ENCODE measurements around the gene ANKRD61.

GRCh38 chr7:6015917-6016652, 15.1 kb upstream of the ANKRD61 start:
- TF ChIP-seq CTCF (IDR thresholded peaks at IDR 0.05; ENCODE audit: low read depth, low read length, poor library complexity, severe bottlenecking) (no peak), EZH2phosphoT487 (IDR thresholded peaks at IDR 0.05; ENCODE audit: borderline replicate concordance, low read length) (no peak)

Measured in DOHH2 (cell line).